Keratinocyte (primary cell): Measurements from ENCODE around the gene MRPS11. TPM values are rescaled to one million over a fixed set of nuclear protein-coding genes. Genes with fewer than 3 reads are reported as not detected.

Source experiments
- DNase-seq: peaks from one replicate; pipeline ENCODE4 v3.0.0-alpha.2; 2011; ENCODE audit warnings: low read depth, missing footprints, low spot score
- FAIRE-seq: peaks from 2 replicates; lab custom pipeline; 2011; peaks lifted over from hg19 to GRCh38; lab: Jason Lieb, UNC
- H2AFZ ChIP-seq: 2 replicates; pipeline ENCODE4 v1.6.0; 2012; ENCODE audit warnings: low read length, control low read depth, inconsistent platforms; ENCODE audit not compliant: control insufficient read depth
- H3K27ac ChIP-seq: 2 replicates; pipeline ENCODE4 v1.5.1; 2011; ENCODE audit warnings: low read length; ENCODE audit not compliant: control insufficient read depth, insufficient read depth
- H3K27me3 ChIP-seq: 3 replicates; pipeline ENCODE4 v1.6.0; 2011; ENCODE audit warnings: low read length; ENCODE audit not compliant: control insufficient read depth, insufficient read depth; ENCODE audit errors: extremely low read depth
- H3K36me3 ChIP-seq, 2 experiments: 2 replicates in 1 of 2; 3 replicates in 1 of 2; pipeline ENCODE4 v1.5.1; 2011; ENCODE audit warnings: low read length in 2 of 2, mild to moderate bottlenecking in 1 of 2; ENCODE audit not compliant: control insufficient read depth in 2 of 2, insufficient read depth in 2 of 2; ENCODE audit errors: extremely low read depth in 1 of 2
- H3K4me1 ChIP-seq: 3 replicates; pipeline ENCODE4 v1.5.1; 2011; ENCODE audit warnings: low read length; ENCODE audit not compliant: control insufficient read depth, insufficient read depth; ENCODE audit errors: extremely low read depth
- H3K4me2 ChIP-seq: 3 replicates; pipeline ENCODE4 v1.6.0; 2011; ENCODE audit warnings: low read depth, low read length; ENCODE audit not compliant: control insufficient read depth, insufficient read depth; ENCODE audit errors: extremely low read depth
- H3K4me3 ChIP-seq, 3 experiments: fragments of 200-600 bp in 1 of 3; sonication (generic) in 1 of 3; 2 replicates in 2 of 3; 3 replicates in 1 of 3; pipeline ENCODE4 v1.5.1; 2011 to 2016; ENCODE audit warnings: low read length in 3 of 3, mild to moderate bottlenecking in 3 of 3, control low read depth in 2 of 3, inconsistent platforms in 1 of 3, low read depth in 1 of 3, mixed read lengths in 1 of 3, mixed run types in 1 of 3, moderate library complexity in 1 of 3; ENCODE audit not compliant: control insufficient read depth in 2 of 3, insufficient read depth in 2 of 3; ENCODE audit errors: extremely low read depth in 1 of 3
- H3K79me2 ChIP-seq: 2 replicates; pipeline ENCODE4 v1.6.0; 2012; ENCODE audit warnings: low read length; ENCODE audit not compliant: control insufficient read depth, insufficient read depth
- H3K9ac ChIP-seq: 3 replicates; pipeline ENCODE4 v1.6.0; 2011; ENCODE audit warnings: low read length; ENCODE audit not compliant: control insufficient read depth, insufficient read depth; ENCODE audit errors: extremely low read depth
- H3K9me1 ChIP-seq: 3 replicates; pipeline ENCODE4 v1.6.0; 2011; ENCODE audit warnings: low read length; ENCODE audit not compliant: control insufficient read depth, insufficient read depth; ENCODE audit errors: extremely low read depth
- H3K9me3 ChIP-seq: 2 replicates; pipeline ENCODE4 v1.5.1; 2012; ENCODE audit warnings: low read depth, low read length; ENCODE audit not compliant: control insufficient read depth
- H4K20me1 ChIP-seq: 3 replicates; pipeline ENCODE4 v1.6.0; 2011; ENCODE audit warnings: low read length; ENCODE audit not compliant: control insufficient read depth, insufficient read depth; ENCODE audit errors: extremely low read depth
- EZH2 ChIP-seq: IDR thresholded peaks from one replicate; pipeline ENCODE4 v1.6.1; 2012; ENCODE audit warnings: inconsistent platforms, mild to moderate bottlenecking, low read length, moderate library complexity
- dilution Hi-C: fragments of 300-500 bp; cut with MboI; formaldehyde crosslinking; loops from one replicate; pipeline ENCODE4 v1.7.0; 2020; ENCODE audit warnings: low sequenced_read_pairs; ENCODE audit not compliant: extremely low pct_ligation_motif_present
- polyA plus RNA-seq, 5 experiments: library from polyadenylated mRNA; depleted of rRNA in 3 of 5; stranded (reverse) in 3 of 5; stranded (forward) in 1 of 5; unstranded in 1 of 5; fragments of >200 nt; gene quantifications; 1 replicate in 1 of 5; 2 replicates in 3 of 5; 3 replicates in 1 of 5; pipeline versions ENCODE4 v1.2.1 to v1.2.3, GENCODE V29; 2011 to 2012; ENCODE audit warnings: missing spikeins in 2 of 5, low read depth in 1 of 5, low replicate concordance in 1 of 5
- TF ChIP-seq, protein P1 (sequence below), 3 experiments: IDR thresholded peaks in 1 of 3; conservative IDR thresholded peaks in 1 of 3; optimal IDR thresholded peaks in 1 of 3; 2 replicates in 2 of 3; 3 replicates in 1 of 3; pipeline versions ENCODE3 to v1.5.1; 2011; ENCODE audit warnings: low read length in 3 of 3, mild to moderate bottlenecking in 3 of 3, moderate library complexity in 2 of 3, control low read depth in 1 of 3, inconsistent platforms in 1 of 3; ENCODE audit not compliant: insufficient read depth in 2 of 3; ENCODE audit errors: extremely low read depth in 1 of 3

The MRPS11 gene
- polyA plus RNA-seq, 1 donor (not counting 4 experiments of a cell fraction or from before 2014, with no cell fraction given) = 60.9 TPM

DNA sequence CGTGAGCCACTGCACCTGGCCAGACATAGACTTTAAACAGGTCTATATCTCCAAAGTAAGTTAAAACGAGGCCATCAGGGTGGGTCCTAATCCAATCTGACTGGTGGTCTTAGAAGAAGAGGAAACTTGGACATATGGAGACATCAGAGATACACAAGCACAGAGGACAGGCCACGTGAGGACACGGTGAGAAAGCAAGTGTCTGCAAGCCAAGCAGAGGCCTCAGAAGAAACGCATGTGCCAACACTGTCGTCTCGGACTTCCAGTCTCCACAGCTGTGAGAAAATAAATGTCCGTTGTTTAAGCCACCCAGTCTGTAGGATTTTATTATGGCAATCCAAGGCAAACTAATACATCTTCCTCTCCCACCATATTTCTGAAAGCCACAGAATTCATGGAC is 44.2 kb upstream of the MRPS11 start:
- H3K9me3 ChIP-seq = no peaks in the 10 kb centered on the region
- FAIRE-seq (no peak), DNase-seq (no peak)
- H3K36me3 ChIP-seq = no peaks in the 10 kb centered on the region
- H3K79me2 ChIP-seq = no peaks in the 10 kb centered on the region
- no peaks in the 10 kb centered on the region for H3K27me3 ChIP-seq
- H3K4me3 ChIP-seq = no peak overlapping the region
- TF ChIP-seq, protein P1, sequence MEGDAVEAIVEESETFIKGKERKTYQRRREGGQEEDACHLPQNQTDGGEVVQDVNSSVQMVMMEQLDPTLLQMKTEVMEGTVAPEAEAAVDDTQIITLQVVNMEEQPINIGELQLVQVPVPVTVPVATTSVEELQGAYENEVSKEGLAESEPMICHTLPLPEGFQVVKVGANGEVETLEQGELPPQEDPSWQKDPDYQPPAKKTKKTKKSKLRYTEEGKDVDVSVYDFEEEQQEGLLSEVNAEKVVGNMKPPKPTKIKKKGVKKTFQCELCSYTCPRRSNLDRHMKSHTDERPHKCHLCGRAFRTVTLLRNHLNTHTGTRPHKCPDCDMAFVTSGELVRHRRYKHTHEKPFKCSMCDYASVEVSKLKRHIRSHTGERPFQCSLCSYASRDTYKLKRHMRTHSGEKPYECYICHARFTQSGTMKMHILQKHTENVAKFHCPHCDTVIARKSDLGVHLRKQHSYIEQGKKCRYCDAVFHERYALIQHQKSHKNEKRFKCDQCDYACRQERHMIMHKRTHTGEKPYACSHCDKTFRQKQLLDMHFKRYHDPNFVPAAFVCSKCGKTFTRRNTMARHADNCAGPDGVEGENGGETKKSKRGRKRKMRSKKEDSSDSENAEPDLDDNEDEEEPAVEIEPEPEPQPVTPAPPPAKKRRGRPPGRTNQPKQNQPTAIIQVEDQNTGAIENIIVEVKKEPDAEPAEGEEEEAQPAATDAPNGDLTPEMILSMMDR (optimal IDR thresholded peaks at IDR 0.05 in 1 of 3, IDR thresholded peaks at IDR 0.05 in 1 of 3, conservative IDR thresholded peaks at IDR 0.05 in 1 of 3; ENCODE audit: extremely low read depth in 1 of 3, insufficient read depth in 2 of 3, low read length in 3 of 3) = no peak
- TF ChIP-seq EZH2 = no peak
- H3K9ac ChIP-seq = no peak overlapping the region
- no peak overlapping the region for H2AFZ ChIP-seq
- dilution Hi-C loops = no loop called here
- H3K9me1 ChIP-seq = no peaks in the 10 kb centered on the region
- no peak overlapping the region for H3K27ac ChIP-seq
- H4K20me1 ChIP-seq = no peaks in the 10 kb centered on the region
- H3K4me2 ChIP-seq = no peak overlapping the region
- no peaks in the 10 kb centered on the region for H3K4me1 ChIP-seq

DNA sequence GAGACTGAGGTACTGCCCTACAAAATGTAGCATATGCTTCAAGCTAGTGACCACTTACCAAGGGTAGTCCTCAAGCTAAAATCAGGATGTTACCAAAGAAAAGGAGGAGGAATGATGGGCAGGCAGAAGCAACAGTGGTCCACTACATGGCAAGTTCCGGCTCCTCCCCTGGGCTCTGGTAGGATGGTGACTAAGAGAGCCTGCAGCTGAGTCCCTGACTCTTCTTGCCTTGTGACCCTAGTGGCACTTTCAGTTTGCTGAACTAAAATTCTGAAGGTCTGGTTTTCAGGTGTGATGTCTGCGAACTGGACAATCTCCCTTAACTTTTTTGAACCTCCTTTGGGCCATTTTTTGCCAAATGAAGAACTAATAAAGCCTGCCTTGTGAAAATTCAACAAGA is 41.2 kb upstream of the MRPS11 start:
- H3K9me1 ChIP-seq = no peaks in the 10 kb centered on the region
- H3K4me1 ChIP-seq = no peaks in the 10 kb centered on the region
- H3K4me3 ChIP-seq = no peak overlapping the region
- H3K9me3 ChIP-seq = no peaks in the 10 kb centered on the region
- no peaks in the 10 kb centered on the region for H4K20me1 ChIP-seq
- H3K27ac ChIP-seq = no peak overlapping the region
- FAIRE-seq (no peak), DNase-seq (no peak)
- TF ChIP-seq, protein P1 (optimal IDR thresholded peaks at IDR 0.05 in 1 of 3, IDR thresholded peaks at IDR 0.05 in 1 of 3, conservative IDR thresholded peaks at IDR 0.05 in 1 of 3; ENCODE audit: extremely low read depth in 1 of 3, insufficient read depth in 2 of 3, low read length in 3 of 3) = no peak
- TF ChIP-seq EZH2 = no peak
- H3K4me2 ChIP-seq = no peak overlapping the region
- no peaks in the 10 kb centered on the region for H3K36me3 ChIP-seq
- no peaks in the 10 kb centered on the region for H3K79me2 ChIP-seq
- no peak overlapping the region for H2AFZ ChIP-seq
- H3K27me3 ChIP-seq = no peaks in the 10 kb centered on the region
- H3K9ac ChIP-seq = no peak overlapping the region
- dilution Hi-C loops = no loop called here
